ENCODE measurements around the gene SLC2A1. TPM values are rescaled to one million over a fixed set of nuclear protein-coding genes. Genes with fewer than 3 reads are reported as not detected.
A peak's percentile ranks its signal among the peaks of the same experiment; 100 is the strongest.

SLC2A1 gene
- total and polyA plus RNA-seq, 9 of the 15 experiments (the other 6 are each of a cell fraction or from before 2014, with no cell fraction given), result 12.6 to 153 (median 48.0) TPM

- Histone ChIP-seq H2AFZ (ENCODE audit: low read depth, low read length) (no peak overlapping the region), H3K4me1 (replicated peaks in 1 of 2; ENCODE audit: control insufficient read depth in 2 of 2, insufficient read depth in 2 of 2, low read length in 2 of 2) (peaks cover 0 to 7% of the 10 kb centered on the region in 2 experiments; a peak in 1 of 5 replicates), H3K36me3 (ENCODE audit: control insufficient read depth, insufficient read depth, low read length) (no peaks in the 10 kb centered on the region), H3K9me3 (replicated peaks; ENCODE audit: control insufficient read depth, insufficient read depth, low read depth, low read length) (peaks cover 22% of the 10 kb centered on the region), H4K20me1 (replicated peaks; ENCODE audit: control insufficient read depth, insufficient read depth, low read length) (no peaks in the 10 kb centered on the region), H3K27me3 (ENCODE audit: control insufficient read depth in 2 of 2, insufficient read depth in 2 of 2, low read length in 2 of 2) (no peaks in the 10 kb centered on the region), H3K9ac (ENCODE audit: insufficient read depth in 1 of 2, low read depth in 2 of 2, low read length in 2 of 2) (no peak overlapping the region), H3K27ac (ENCODE audit: extremely low read depth, low read depth, low read length) (no peak overlapping the region), H3K79me2 (ENCODE audit: control insufficient read depth, insufficient read depth, low read length) (no peaks in the 10 kb centered on the region), H3K4me2 (ENCODE audit: insufficient read depth, low read length) (no peak overlapping the region), H3K9me1 (ENCODE audit: control insufficient read depth, insufficient read depth, low read length) (no peaks in the 10 kb centered on the region), H3K4me3 (no peak overlapping the region)
- DNase-seq (ENCODE audit: extremely low read depth in 1 of 4, low spot score in 3 of 4), result peak; percentile 66 to 86 (median 69)
- BruUV-seq (replicated peaks), result no TSS peak
- FAIRE-seq, result peak; percentile 84
- POLR2A ChIA-PET, result interaction anchor here (0.6 to 1.7 kb wide), 4 partner anchors 9 to 160 kb away, joined by 3 to 10 read pairs (median 4); partner anchors contain the start of genes C1orf50 and P3H1
- peak; percentile 96 for ATAC-seq
- WGBS (ENCODE audit: insufficient coverage, low coverage, missing lambda C conversion rate), result 42% methylated on average over 5 of the region's 5 CpGs
- CTCF ChIA-PET (ENCODE audit: low intra/inter-chr PET ratio), result interaction anchor here (1.2 to 3.4 kb wide), 3 partner anchors 136 to 314 kb away, joined by 3 to 35 read pairs (median 5); no protein-coding TSS in a partner anchor
- in situ Hi-C loops (cut with MboI), result no loop called here
- intact Hi-C loops (cut with micrococcal nuclease), result loop anchor here (1.0 to 5.0 kb wide), 3 partner anchors 135 to 314 kb away; no protein-coding TSS in a partner anchor
- TF ChIP-seq SMC3 (conservative IDR thresholded peaks at IDR 0.05; ENCODE audit: insufficient read depth, low read depth, low read length), result peak; percentile 98
- 0 out of 2 replicates have a peak, but pooled peaks have one; percentile 10 for TF ChIP-seq NBN (IDR thresholded peaks at IDR 0.05; ENCODE audit: low read depth)
- TF ChIP-seq FOXA1 (IDR thresholded peaks at IDR 0.05; ENCODE audit: borderline replicate concordance), result no peak
- no peak for TF ChIP-seq BRF1 (IDR thresholded peaks at IDR 0.05; ENCODE audit: borderline replicate concordance, extremely low read depth, insufficient read length)
- TF ChIP-seq TOE1 (IDR thresholded peaks at IDR 0.05; ENCODE audit: borderline replicate concordance), result no peak
- TF ChIP-seq TOE1 (CRISPR knock-in tag; IDR thresholded peaks at IDR 0.05; ENCODE audit: borderline replicate concordance, low read depth), result no peak
- TF ChIP-seq POLR3A (IDR thresholded peaks at IDR 0.05; ENCODE audit: borderline replicate concordance, extremely low read depth, insufficient read depth, insufficient read length), result no peak
- no peak for TF ChIP-seq ETV6 (IDR thresholded peaks at IDR 0.05; ENCODE audit: borderline replicate concordance in 1 of 2, low read depth in 2 of 2, low read length in 1 of 2)
- no peak for TF ChIP-seq ETV6 (CRISPR knock-in tag; IDR thresholded peaks at IDR 0.05; ENCODE audit: borderline replicate concordance)
- TF ChIP-seq ZFP1 (CRISPR knock-in tag; IDR thresholded peaks at IDR 0.05), result no peak
- TF ChIP-seq GMEB1 (CRISPR knock-in tag; IDR thresholded peaks at IDR 0.05), result no peak
- no peak for TF ChIP-seq RBFOX2 (IDR thresholded peaks at IDR 0.05; ENCODE audit: low read depth, low read length)
- TF ChIP-seq SPI1 (IDR thresholded peaks at IDR 0.05; ENCODE audit: borderline replicate concordance, low read depth, low read length), result no peak
- TF ChIP-seq DEAF1 (CRISPR knock-in tag; IDR thresholded peaks at IDR 0.05), result peak; percentile 81
- peak; percentile 93 for TF ChIP-seq CEBPB (tag; IDR thresholded peaks at IDR 0.05)
- TF ChIP-seq CREB1 (IDR thresholded peaks at IDR 0.05), result no peak
- no peak for TF ChIP-seq CREB1 (CRISPR knock-in tag; IDR thresholded peaks at IDR 0.05)
- TF ChIP-seq HDAC1 (IDR thresholded peaks at IDR 0.05), result peak in 1 of 2 experiments; percentile 60; a peak in 1 of 4 replicates
- TF ChIP-seq TSC22D4 (tag; IDR thresholded peaks at IDR 0.05), result no peak
Measured at GRCh38 chr1:42913426-42914091, 45.1 kb downstream of the SLC2A1 start.
